ENCODE results near the gene TOMT.
A peak's percentile ranks its signal among the peaks of the same experiment; 100 is the strongest.

The TOMT gene

DNA sequence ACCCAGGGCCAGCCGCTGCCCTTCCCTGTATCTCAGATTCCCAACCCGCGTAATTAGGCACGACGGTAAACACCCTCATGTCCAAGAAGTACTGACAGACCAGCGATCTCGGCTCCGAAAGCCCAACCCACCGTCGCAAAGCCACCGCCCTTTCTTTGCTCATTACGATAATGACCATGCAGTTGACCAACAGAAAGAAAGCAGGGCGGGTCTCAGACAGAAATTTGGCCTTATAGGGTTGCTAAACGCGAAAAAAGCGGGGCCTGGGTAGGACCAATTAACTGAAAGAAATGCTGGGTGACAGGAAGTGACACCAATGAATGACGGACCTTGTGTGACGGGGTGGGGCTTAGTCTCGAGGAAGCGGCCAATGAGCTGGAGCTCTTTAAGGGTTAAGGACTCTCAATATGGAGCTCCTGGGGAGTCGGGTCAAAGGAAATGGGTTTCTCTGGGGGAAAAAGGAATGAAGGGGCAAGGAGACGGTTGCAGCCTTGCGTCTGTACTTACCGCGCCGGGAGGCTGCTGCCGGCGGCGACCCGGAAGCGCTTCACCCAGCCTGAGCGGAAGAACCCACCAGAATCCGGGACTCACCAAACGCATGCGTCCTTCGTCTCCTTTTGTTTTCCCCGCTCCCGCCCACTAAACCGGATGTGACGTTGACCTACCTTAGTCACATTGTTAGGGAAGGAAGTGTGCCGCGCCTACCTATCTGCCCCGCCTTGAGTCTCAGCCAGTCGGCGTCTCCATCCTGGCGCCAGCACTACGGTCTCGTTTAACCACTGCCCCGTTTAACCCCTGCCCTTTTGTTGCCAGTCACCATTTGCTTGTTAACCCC, 6.6 kb downstream of the TOMT start, which contains the start of gene ANAPC15:
TSS of gene ANAPC15 (minus strand) at position 553 of the 835 bp plus-strand sequence. CDS start 1,419 bp downstream, outside the sequence.
- in situ Hi-C loops (cut with HindIII; ENCODE audit: low sequenced_read_pairs) = loop anchor here (25.0 kb wide), 1 partner anchor 100 kb away; no protein-coding TSS in a partner anchor
- peak; percentile 99 for DNase-seq (ENCODE audit: low read depth)
- TF ChIP-seq, protein P1, sequence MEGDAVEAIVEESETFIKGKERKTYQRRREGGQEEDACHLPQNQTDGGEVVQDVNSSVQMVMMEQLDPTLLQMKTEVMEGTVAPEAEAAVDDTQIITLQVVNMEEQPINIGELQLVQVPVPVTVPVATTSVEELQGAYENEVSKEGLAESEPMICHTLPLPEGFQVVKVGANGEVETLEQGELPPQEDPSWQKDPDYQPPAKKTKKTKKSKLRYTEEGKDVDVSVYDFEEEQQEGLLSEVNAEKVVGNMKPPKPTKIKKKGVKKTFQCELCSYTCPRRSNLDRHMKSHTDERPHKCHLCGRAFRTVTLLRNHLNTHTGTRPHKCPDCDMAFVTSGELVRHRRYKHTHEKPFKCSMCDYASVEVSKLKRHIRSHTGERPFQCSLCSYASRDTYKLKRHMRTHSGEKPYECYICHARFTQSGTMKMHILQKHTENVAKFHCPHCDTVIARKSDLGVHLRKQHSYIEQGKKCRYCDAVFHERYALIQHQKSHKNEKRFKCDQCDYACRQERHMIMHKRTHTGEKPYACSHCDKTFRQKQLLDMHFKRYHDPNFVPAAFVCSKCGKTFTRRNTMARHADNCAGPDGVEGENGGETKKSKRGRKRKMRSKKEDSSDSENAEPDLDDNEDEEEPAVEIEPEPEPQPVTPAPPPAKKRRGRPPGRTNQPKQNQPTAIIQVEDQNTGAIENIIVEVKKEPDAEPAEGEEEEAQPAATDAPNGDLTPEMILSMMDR (IDR thresholded peaks at IDR 0.05; ENCODE audit: low read depth, low read length, missing control alignments) = no peak
- H3K4me3 ChIP-seq (ENCODE audit: low read depth, low read length) = peak within 1 kb of the TSS; percentile 60

DNA sequence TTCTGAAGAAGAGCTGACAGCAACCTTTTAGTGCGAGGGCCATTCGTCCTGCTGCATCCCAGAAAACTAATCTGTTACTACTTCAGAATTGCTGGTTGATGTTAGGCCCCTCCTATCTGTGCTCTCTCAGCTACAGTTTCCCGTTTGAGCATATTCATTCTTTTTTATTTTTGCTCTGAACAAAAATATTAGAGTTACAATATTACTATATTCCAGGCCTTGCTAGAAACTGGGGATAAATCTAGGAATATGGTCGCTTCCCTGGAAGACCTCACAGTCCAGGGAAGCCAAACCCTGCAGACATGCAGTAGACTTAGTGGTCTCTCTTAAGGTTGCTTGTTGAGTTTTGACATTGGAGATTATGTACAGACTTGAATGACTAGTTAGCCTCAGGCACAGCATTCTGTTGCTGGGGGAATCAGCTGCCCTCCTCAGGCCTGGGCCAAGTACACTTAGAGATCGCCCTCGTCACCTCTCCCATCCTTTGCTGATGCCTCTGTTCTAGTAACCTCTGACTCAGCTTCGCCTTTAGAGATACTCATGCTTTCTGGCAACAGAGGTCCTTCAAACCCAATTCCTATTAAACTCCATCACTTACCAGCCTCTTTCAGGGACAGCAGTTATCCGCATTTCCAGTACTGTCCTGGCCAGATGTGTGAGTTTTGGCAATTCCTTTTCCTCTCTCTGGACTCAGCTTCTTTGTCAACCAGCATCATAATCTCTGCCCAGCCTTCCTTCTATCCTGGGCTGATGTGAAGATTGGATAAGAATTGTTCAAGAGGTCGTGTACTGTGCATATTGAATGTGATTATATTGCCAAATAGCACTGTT, 7.5 kb downstream of the TOMT start:
- peak overlapping the region; percentile 60 for H3K4me3 ChIP-seq (ENCODE audit: low read depth, low read length)
- in situ Hi-C loops (cut with HindIII; ENCODE audit: low sequenced_read_pairs) = loop anchor here (25.0 kb wide), 1 partner anchor 101 kb away; no protein-coding TSS in a partner anchor
- DNase-seq (ENCODE audit: low read depth) = no peak
- TF ChIP-seq, protein P1 (IDR thresholded peaks at IDR 0.05; ENCODE audit: low read depth, low read length, missing control alignments) = no peak

- no peak overlapping the region for H3K4me3 ChIP-seq (ENCODE audit: low read depth, low read length)
- no peak for DNase-seq (ENCODE audit: low read depth)
- TF ChIP-seq, protein P1 (IDR thresholded peaks at IDR 0.05; ENCODE audit: low read depth, low read length, missing control alignments) = no peak
- in situ Hi-C loops (cut with HindIII; ENCODE audit: low sequenced_read_pairs) = loop anchor here (25.0 kb wide), 1 partner anchor 102 kb away; no protein-coding TSS in a partner anchor
Observed at GRCh38 chr11:72114570-72114969, 8.8 kb downstream of the TOMT start.

- in situ Hi-C loops (cut with HindIII; ENCODE audit: low sequenced_read_pairs) = loop anchor here (25.0 kb wide), 1 partner anchor 104 kb away; no protein-coding TSS in a partner anchor
- TF ChIP-seq, protein P1 (IDR thresholded peaks at IDR 0.05; ENCODE audit: low read depth, low read length, missing control alignments) = no peak
- H3K4me3 ChIP-seq (ENCODE audit: low read depth, low read length) = no peak overlapping the region
- DNase-seq (ENCODE audit: low read depth) = no peak
Observed at GRCh38 chr11:72116019-72116755, 10.5 kb downstream of the TOMT start.

- in situ Hi-C loops (cut with HindIII; ENCODE audit: low sequenced_read_pairs) = loop anchor here (25.0 kb wide), 1 partner anchor 107 kb away; no protein-coding TSS in a partner anchor
- TF ChIP-seq, protein P1 (IDR thresholded peaks at IDR 0.05; ENCODE audit: low read depth, low read length, missing control alignments) = no peak
- H3K4me3 ChIP-seq (ENCODE audit: low read depth, low read length) = no peak overlapping the region
- no peak for DNase-seq (ENCODE audit: low read depth)
Observed at GRCh38 chr11:72119198-72119597, 13.5 kb downstream of the TOMT start.
